ENCODE measurements around the gene IL20RA. TPM values are rescaled to one million over a fixed set of nuclear protein-coding genes. Genes with fewer than 3 reads are reported as not detected.

Gene IL20RA, protein sequence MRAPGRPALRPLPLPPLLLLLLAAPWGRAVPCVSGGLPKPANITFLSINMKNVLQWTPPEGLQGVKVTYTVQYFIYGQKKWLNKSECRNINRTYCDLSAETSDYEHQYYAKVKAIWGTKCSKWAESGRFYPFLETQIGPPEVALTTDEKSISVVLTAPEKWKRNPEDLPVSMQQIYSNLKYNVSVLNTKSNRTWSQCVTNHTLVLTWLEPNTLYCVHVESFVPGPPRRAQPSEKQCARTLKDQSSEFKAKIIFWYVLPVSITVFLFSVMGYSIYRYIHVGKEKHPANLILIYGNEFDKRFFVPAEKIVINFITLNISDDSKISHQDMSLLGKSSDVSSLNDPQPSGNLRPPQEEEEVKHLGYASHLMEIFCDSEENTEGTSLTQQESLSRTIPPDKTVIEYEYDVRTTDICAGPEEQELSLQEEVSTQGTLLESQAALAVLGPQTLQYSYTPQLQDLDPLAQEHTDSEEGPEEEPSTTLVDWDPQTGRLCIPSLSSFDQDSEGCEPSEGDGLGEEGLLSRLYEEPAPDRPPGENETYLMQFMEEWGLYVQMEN
- total RNA-seq (2021; fragmentation: NEBNext Ultra II Directional; extraction: Animal tissue kit (Norgen Biotek cat#: 25700)), result not detected
- long read RNA-seq, result 0 reads

DNA sequence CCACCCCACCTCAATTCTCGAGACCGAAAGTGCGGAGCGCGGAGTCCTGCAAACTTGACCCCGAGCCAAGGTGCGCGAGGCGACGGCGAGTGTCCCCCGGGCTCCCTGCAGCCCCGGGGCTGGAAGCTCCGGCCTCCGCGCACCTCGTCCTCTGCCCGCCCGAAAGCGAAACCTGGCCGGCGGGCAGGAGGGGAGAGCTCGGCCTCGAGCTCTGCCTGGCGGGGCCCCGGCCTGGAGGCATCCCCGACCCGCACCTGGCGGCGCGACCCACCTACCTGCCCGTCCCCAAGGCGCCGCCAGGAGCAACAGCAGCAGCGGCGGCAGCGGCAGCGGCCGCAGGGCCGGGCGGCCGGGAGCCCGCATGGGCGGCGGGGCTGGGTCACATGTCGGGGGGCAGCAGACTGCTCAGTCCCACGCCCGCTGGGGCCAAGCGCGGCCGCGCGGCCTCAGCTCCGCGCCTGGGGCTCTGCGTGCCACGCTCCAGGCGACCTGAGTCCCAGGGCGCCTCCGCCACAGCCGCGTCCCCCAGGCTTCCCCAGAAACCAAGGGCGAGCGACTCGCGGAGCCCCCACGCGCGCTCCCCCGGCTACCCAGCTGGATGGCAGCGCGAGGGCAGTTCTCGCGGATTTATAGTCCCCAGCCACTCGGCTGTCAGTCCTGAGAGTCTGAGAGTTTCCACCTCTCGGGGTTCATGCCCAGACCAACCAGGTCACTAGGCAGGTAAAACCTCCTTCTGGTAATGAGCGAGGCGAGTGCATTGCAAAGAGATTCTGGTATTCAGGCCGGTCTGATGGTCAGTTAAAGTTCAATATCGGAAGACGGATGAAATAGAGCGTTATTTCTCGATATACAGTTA is at the start of gene IL20RA:
IL20RA (minus strand) TSS at position 600 of the 856 bp plus-strand sequence; CDS start at position 363, 237 bp downstream.
- Mint-ChIP-seq H3K27me3 (ENCODE audit: insufficient read depth) (peaks cover 16% of the 10 kb centered on the region), H3K9me3 (no peaks in the 10 kb centered on the region), H3K36me3 (ENCODE audit: low read depth) (no peaks in the 10 kb centered on the region), H3K4me1 (ENCODE audit: low read depth) (peaks cover 5% of the 10 kb centered on the region), H3K27ac (no peak within 1 kb of the TSS), H3K4me3 (peak within 1 kb of the TSS; percentile 92)
- DNase-seq, result no peak
- TF ChIP-seq, protein P1, sequence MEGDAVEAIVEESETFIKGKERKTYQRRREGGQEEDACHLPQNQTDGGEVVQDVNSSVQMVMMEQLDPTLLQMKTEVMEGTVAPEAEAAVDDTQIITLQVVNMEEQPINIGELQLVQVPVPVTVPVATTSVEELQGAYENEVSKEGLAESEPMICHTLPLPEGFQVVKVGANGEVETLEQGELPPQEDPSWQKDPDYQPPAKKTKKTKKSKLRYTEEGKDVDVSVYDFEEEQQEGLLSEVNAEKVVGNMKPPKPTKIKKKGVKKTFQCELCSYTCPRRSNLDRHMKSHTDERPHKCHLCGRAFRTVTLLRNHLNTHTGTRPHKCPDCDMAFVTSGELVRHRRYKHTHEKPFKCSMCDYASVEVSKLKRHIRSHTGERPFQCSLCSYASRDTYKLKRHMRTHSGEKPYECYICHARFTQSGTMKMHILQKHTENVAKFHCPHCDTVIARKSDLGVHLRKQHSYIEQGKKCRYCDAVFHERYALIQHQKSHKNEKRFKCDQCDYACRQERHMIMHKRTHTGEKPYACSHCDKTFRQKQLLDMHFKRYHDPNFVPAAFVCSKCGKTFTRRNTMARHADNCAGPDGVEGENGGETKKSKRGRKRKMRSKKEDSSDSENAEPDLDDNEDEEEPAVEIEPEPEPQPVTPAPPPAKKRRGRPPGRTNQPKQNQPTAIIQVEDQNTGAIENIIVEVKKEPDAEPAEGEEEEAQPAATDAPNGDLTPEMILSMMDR (IDR thresholded peaks at IDR 0.05), result no peak

DNA sequence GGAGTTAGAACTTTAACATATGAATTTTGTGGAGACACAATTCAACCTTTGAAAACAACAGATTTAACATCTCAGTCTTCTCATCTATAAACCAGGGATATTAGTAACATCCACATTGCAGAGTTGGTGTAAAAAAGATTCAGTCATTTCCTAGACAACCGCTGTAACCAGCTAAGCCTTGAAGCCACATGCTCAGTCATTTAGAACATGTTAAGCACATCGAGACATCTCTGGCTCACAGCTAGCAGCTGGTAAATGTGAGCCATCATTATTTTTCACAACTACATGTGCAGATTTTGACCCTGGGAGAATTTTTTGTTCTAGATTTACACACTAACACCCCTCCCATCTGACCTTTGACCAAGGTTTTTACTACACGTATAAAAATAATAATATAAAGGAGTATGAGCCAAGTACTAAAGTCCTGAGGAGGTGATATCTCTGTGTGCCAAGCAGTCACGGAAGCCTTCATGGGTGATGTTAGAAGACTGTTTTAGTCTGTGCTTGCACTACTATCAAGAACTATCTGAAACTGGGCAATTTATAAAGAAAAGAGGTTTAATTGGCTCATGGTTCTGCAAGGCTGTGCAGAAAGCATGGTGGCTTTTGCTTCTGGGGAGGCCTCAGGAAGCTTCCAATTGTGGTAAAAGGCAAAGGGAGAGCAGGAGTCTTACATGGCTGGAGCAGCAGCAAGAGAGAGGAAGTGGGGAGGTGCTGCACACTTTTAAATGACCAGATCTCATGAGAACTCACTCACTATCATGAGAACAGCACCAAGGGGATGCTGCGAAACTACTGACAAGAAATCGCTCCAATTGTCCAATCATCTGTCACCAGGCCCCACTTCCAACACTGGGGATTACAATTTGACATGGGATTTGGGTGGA is 48.7 kb upstream of the IL20RA start:
- Mint-ChIP-seq H3K4me3 (no peak overlapping the region), H3K27me3 (ENCODE audit: insufficient read depth) (peaks cover 8% of the 10 kb centered on the region; the same call in 1 of the 2 replicates), H3K36me3 (ENCODE audit: low read depth) (no peaks in the 10 kb centered on the region), H3K9me3 (no peaks in the 10 kb centered on the region), H3K4me1 (ENCODE audit: low read depth) (no peaks in the 10 kb centered on the region), H3K27ac (no peak overlapping the region)
- TF ChIP-seq, protein P1 (IDR thresholded peaks at IDR 0.05), result no peak
- DNase-seq, result no peak

DNA sequence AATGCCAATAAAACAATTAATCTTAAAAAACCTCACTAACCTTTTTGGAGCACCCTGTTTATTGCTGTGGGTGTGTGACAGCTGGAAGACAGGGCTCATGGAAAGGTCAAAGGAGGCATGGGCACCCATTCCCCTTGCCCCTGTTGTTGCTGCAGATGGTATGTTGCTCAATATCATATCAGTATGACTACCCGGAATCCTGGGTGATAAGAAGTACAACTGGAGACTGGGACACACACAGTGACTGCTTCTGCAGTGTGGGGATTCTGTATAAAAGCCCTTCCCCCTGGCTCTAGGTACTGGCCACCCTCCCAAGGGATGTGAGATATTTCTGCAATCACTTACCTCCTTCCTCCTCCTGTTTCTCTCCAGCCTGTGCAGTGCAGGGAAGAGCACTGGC is 47.3 kb upstream of the IL20RA start:
- H3K27ac Mint-ChIP-seq, result no peak overlapping the region
- H3K4me1 Mint-ChIP-seq (ENCODE audit: low read depth), result no peaks in the 10 kb centered on the region

DNA sequence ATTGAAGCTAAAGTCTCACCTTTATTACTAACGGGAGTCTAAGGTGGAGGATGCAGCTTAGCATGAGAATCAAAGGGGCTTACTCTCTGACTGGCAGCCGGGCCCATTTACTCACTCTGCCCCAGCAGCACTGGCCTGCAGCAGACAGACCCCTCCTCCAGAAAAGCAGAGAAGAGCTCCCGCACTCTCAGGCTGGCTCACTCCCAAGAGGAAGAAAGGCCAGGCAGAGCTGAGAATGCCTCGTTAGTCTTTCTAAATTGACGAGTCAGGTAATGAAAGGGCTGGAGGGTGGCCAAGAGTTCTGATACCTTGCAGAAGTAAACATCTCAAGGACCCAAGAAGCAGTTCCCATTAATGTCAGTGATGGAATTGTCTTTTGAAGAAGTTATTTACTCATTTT is 44.5 kb upstream of the IL20RA start:
- H3K36me3 Mint-ChIP-seq (ENCODE audit: low read depth), result no peaks in the 10 kb centered on the region
- TF ChIP-seq, protein P1 (IDR thresholded peaks at IDR 0.05), result no peak
- H3K4me1 Mint-ChIP-seq (ENCODE audit: low read depth), result no peaks in the 10 kb centered on the region
- no peak overlapping the region for H3K27ac Mint-ChIP-seq
- H3K27me3 Mint-ChIP-seq (ENCODE audit: insufficient read depth), result peaks cover 8% of the 10 kb centered on the region; the same call in 1 of the 2 replicates
- no peaks in the 10 kb centered on the region for H3K9me3 Mint-ChIP-seq
- DNase-seq, result no peak
- H3K4me3 Mint-ChIP-seq, result no peak overlapping the region

More for the DNA sequence above, 47.3 kb upstream of the IL20RA start:
- TF ChIP-seq, protein P1 (IDR thresholded peaks at IDR 0.05), result no peak
- H3K36me3 Mint-ChIP-seq (ENCODE audit: low read depth), result no peaks in the 10 kb centered on the region
- H3K27me3 Mint-ChIP-seq (ENCODE audit: insufficient read depth), result peaks cover 6% of the 10 kb centered on the region; the same call in 1 of the 2 replicates
- H3K4me3 Mint-ChIP-seq, result no peak overlapping the region
- H3K9me3 Mint-ChIP-seq, result no peaks in the 10 kb centered on the region
- no peak for DNase-seq
